Muscle of leg (tissue), 11 donors: ENCODE results near the gene STAB2. TPM values are rescaled to one million over a fixed set of nuclear protein-coding genes. Genes with fewer than 3 reads are reported as not detected.
A peak's percentile ranks its signal among the peaks of the same experiment; 100 is the strongest.

Source experiments
- DNase-seq: peaks from one replicate; pipeline ENCODE4 v3.0.0; 2013
- H3K27ac ChIP-seq: one replicate; pipeline ENCODE4 v1.5.1; 2013; ENCODE audit warnings: mild to moderate bottlenecking, low read length, control low read depth
- H3K27me3 ChIP-seq: one replicate; pipeline ENCODE4 v1.6.1; 2013; ENCODE audit warnings: low read length; ENCODE audit not compliant: control insufficient read depth, insufficient read depth
- H3K36me3 ChIP-seq: one replicate; pipeline ENCODE4 v1.6.1; 2013; ENCODE audit warnings: low read length; ENCODE audit not compliant: control insufficient read depth, insufficient read depth
- H3K4me1 ChIP-seq: one replicate; pipeline ENCODE4 v1.6.1; 2013; ENCODE audit warnings: low read length; ENCODE audit not compliant: control insufficient read depth, insufficient read depth
- H3K4me3 ChIP-seq: one replicate; pipeline ENCODE4 v1.5.1; 2013; ENCODE audit warnings: low read length, control low read depth
- H3K9me3 ChIP-seq: replicated peaks from 2 replicates; pipeline ENCODE4 v1.6.1; 2013; ENCODE audit warnings: low read depth, low read length; ENCODE audit not compliant: control insufficient read depth
- WGBS: methylation state at CpG from one replicate; pipeline ENCODE4 v1.1.5; 2013; ENCODE audit warnings: missing lambda C conversion rate; ENCODE audit not compliant: insufficient coverage; 5-methylcytosine and 5-hydroxymethylcytosine counted together
- polyA plus RNA-seq, 8 donors: library from polyadenylated mRNA; unstranded; fragments of 120-200 nt; gene quantifications; one replicate each; pipeline versions ENCODE4 v1.2.1 to v1.2.3, GENCODE V29; 2013; ENCODE audit warnings: inconsistent platforms in 1 of 8, low replicate concordance in 1 of 8; ENCODE audit not compliant: insufficient read length in 8 of 8, insufficient read depth in 1 of 8
- total RNA-seq: library from RNA; stranded (reverse); fragments of 120-200 nt; gene quantifications from one replicate; pipeline ENCODE4 v1.2.4, GENCODE V29; 2013

Gene STAB2
- total and polyA plus RNA-seq, 9 donors: 0.86 to 6.0 (median 2.5) TPM

GRCh38 chr12:103680591-103681141 lies 93.6 kb downstream of the STAB2 start:
- DNase-seq: peak; percentile 71
- no peak overlapping the region for H3K27ac ChIP-seq
- no peak overlapping the region for H3K4me3 ChIP-seq
- WGBS: 10% methylated on average over 5 of the region's 7 CpGs
- no peaks in the 10 kb centered on the region for H3K27me3 ChIP-seq
- H3K9me3 ChIP-seq: no peaks in the 10 kb centered on the region
- H3K4me1 ChIP-seq: peaks cover 7% of the 10 kb centered on the region
- no peaks in the 10 kb centered on the region for H3K36me3 ChIP-seq

DNA sequence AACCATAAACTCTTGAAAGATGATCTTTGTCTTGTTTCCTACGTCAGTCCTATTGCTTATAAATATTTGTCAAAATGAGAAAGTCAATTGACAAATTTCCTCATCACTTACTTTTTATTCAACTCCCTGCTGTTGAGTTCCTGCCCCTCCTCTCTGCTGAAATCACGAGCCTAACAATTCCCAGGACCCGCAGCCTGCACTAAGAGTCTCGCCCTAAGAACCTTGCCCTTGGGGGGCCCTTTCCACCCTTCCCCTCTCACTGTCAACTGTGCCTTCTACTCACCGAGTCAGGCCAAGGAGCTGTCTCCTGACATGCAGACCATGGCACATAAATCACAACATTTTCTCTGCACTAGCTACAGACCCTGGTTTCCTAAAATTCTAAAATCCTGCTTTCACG lies 99.0 kb downstream of the STAB2 start:
- no peak overlapping the region for H3K27ac ChIP-seq
- H3K4me1 ChIP-seq: peaks cover 2% of the 10 kb centered on the region
- 47% methylated on average over 5 of the region's 6 CpGs for WGBS
- no peak for DNase-seq
- no peak overlapping the region for H3K4me3 ChIP-seq
- no peaks in the 10 kb centered on the region for H3K9me3 ChIP-seq
- H3K27me3 ChIP-seq: no peaks in the 10 kb centered on the region
- H3K36me3 ChIP-seq: no peaks in the 10 kb centered on the region

DNA sequence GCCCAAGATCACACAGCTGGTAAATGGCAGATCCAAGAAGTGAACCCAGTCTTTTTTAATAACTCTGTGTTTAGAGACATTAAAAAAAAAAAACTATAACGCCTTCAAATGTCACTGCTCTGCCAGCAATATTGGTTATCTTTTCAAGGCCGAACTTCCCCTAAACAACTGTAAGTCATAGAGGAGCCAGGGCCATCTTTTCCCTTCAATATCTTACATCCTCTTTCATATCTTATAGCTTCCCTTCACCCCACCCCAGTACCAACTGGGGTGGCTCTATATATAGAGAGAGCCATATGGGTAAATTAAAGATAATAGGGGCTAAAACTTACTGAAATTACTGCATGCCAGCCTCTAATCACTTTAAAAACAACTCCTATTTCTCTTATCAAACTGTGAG lies 100.2 kb downstream of the STAB2 start:
- DNase-seq: no peak
- H3K36me3 ChIP-seq: no peaks in the 10 kb centered on the region
- no peaks in the 10 kb centered on the region for H3K9me3 ChIP-seq
- no peaks in the 10 kb centered on the region for H3K27me3 ChIP-seq
- H3K4me3 ChIP-seq: no peak overlapping the region
- no peak overlapping the region for H3K27ac ChIP-seq
- 40% methylated on average over 1 of the region's 2 CpGs for WGBS
- H3K4me1 ChIP-seq: peaks cover 2% of the 10 kb centered on the region

GRCh38 chr12:103688376-103689063 lies 101.4 kb downstream of the STAB2 start:
- no peak overlapping the region for H3K4me3 ChIP-seq
- H3K4me1 ChIP-seq: peaks cover 2% of the 10 kb centered on the region
- DNase-seq: no peak
- no peaks in the 10 kb centered on the region for H3K27me3 ChIP-seq
- H3K27ac ChIP-seq: no peak overlapping the region
- H3K36me3 ChIP-seq: no peaks in the 10 kb centered on the region
- no peaks in the 10 kb centered on the region for H3K9me3 ChIP-seq
- 67% methylated on average over 1 of the region's 6 CpGs for WGBS

- H3K4me1 ChIP-seq: peaks cover 2% of the 10 kb centered on the region
- H3K4me3 ChIP-seq: no peak overlapping the region
- no CpG with 5 or more reads among the region's 2 CpGs for WGBS
- no peaks in the 10 kb centered on the region for H3K27me3 ChIP-seq
- no peaks in the 10 kb centered on the region for H3K36me3 ChIP-seq
- H3K27ac ChIP-seq: no peak overlapping the region
- DNase-seq: no peak
- no peaks in the 10 kb centered on the region for H3K9me3 ChIP-seq
Observed at GRCh38 chr12:103690426-103690825, 103.4 kb downstream of the STAB2 start.

DNA sequence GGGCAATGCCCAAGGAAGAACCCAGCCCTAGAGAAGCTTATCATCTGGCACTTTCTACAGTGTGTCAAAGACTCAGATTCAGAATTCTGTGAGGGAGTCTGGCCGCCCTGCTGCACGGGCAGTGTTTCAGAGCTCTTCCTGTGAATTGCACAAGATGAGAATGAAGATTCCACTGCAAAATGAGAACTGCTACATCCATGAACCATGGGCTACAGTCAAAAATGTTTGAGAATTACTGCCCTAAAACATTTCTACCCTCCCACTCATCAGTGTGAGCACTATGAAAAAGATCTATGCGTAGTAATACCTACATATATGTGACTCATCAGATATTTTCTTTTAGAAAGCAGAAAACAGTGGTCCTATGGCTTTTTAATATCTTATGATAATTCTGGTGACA lies 104.0 kb downstream of the STAB2 start:
- no peak for DNase-seq
- WGBS: 70% methylated on average over 2 of the region's 3 CpGs

DNA sequence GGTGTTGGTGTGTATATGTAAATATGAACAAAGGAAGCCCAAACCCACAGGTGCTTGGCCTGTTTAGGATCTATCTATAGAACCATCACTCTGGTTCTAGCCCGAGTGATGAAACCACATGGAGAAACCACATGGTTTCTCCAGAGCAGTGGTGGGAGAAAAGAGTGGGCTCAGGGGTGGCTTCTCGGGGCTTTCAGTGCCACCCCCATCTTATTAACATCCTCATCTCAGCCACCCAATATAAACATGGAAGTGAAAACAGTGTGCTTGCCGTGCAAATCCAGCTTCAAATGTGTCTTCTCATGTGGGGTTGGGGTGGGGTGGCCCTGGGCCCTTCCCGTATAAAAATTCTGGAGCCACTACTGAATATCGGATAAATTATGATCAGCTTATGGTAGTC lies 109.0 kb downstream of the STAB2 start:
- no peak overlapping the region for H3K4me3 ChIP-seq
- no peaks in the 10 kb centered on the region for H3K9me3 ChIP-seq
- DNase-seq: no peak
- H3K27me3 ChIP-seq: peaks cover 6% of the 10 kb centered on the region
- no CpG with 5 or more reads among the region's 5 CpGs for WGBS
- H3K4me1 ChIP-seq: no peaks in the 10 kb centered on the region
- H3K36me3 ChIP-seq: no peaks in the 10 kb centered on the region
- H3K27ac ChIP-seq: no peak overlapping the region

More for the DNA sequence above, 104.0 kb downstream of the STAB2 start:
- no peak overlapping the region for H3K4me3 ChIP-seq
- no peaks in the 10 kb centered on the region for H3K36me3 ChIP-seq
- H3K4me1 ChIP-seq: peaks cover 2% of the 10 kb centered on the region
- no peaks in the 10 kb centered on the region for H3K9me3 ChIP-seq
- H3K27me3 ChIP-seq: no peaks in the 10 kb centered on the region
- no peak overlapping the region for H3K27ac ChIP-seq

- H3K4me3 ChIP-seq: no peak overlapping the region
- WGBS: 72% methylated on average over 3 of the region's 9 CpGs
- H3K9me3 ChIP-seq: no peaks in the 10 kb centered on the region
- DNase-seq: no peak
- H3K27me3 ChIP-seq: peaks cover 6% of the 10 kb centered on the region
- H3K4me1 ChIP-seq: no peaks in the 10 kb centered on the region
- no peaks in the 10 kb centered on the region for H3K36me3 ChIP-seq
- no peak overlapping the region for H3K27ac ChIP-seq
Observed at GRCh38 chr12:103697971-103698751, 111.1 kb downstream of the STAB2 start.

GRCh38 chr12:103698752-103699560 lies 111.9 kb downstream of the STAB2 start:
- Histone ChIP-seq H3K27ac (no peak overlapping the region), H3K9me3 (no peaks in the 10 kb centered on the region), H3K36me3 (no peaks in the 10 kb centered on the region), H3K4me3 (no peak overlapping the region), H3K27me3 (peaks cover 6% of the 10 kb centered on the region), H3K4me1 (no peaks in the 10 kb centered on the region)
- WGBS: 50% methylated on average over 2 of the region's 9 CpGs
- DNase-seq: no peak

- H3K4me3 ChIP-seq: no peak overlapping the region
- H3K27me3 ChIP-seq: no peaks in the 10 kb centered on the region
- H3K9me3 ChIP-seq: no peaks in the 10 kb centered on the region
- H3K27ac ChIP-seq: no peak overlapping the region
- no CpG with 5 or more reads among the region's 2 CpGs for WGBS
- DNase-seq: no peak
- peaks cover 17% of the 10 kb centered on the region for H3K4me1 ChIP-seq
- no peaks in the 10 kb centered on the region for H3K36me3 ChIP-seq
Observed at GRCh38 chr12:103705098-103705497, 118.0 kb downstream of the STAB2 start.
